WTC11 (cell line): ENCODE results near the gene MDK. TPM values are rescaled to one million over a fixed set of nuclear protein-coding genes. Genes with fewer than 3 reads are reported as not detected.

ENCODE experiments used
- ATAC-seq: fragments of 200-7000 bp; cut with Tn5 transposase; 2 replicates; pipeline ENCODE4 v1.10.0; 2021; ENCODE audit warnings: mild to moderate bottlenecking, moderate library complexity
- CTCF ChIA-PET: fragments of 300-600 bp; sonication (Branson Sonifier 250); formaldehyde crosslinking; loops from one replicate; lab custom pipeline; 2021; ENCODE audit warnings: antibody characterized with exemption; lab: Charles Lee
- POLR2A ChIA-PET: fragments of 350-600 bp; sonication (Branson Sonifier 250); formaldehyde crosslinking; loops from one replicate; lab custom pipeline; 2021; ENCODE audit warnings: antibody characterized with exemption; lab: Charles Lee
- DNase-seq: peaks from one replicate; pipeline ENCODE4 v3.0.0; 2021; ENCODE audit warnings: low spot score
- H3K27ac Mint-ChIP-seq: 2 replicates; pipeline ENCODE4 v1.8.0; 2021; ENCODE audit warnings: mixed read lengths
- H3K27me3 Mint-ChIP-seq: 2 replicates; pipeline ENCODE4 v1.8.0; 2021; ENCODE audit warnings: low read depth, mild to moderate bottlenecking, moderate library complexity, mixed read lengths
- H3K36me3 Mint-ChIP-seq: 2 replicates; pipeline ENCODE4 v1.8.0; 2021; ENCODE audit warnings: mixed read lengths
- H3K4me1 Mint-ChIP-seq: 2 replicates; pipeline ENCODE4 v1.8.0; 2022; ENCODE audit warnings: mixed read lengths
- H3K4me3 Mint-ChIP-seq: 2 replicates; pipeline ENCODE4 v1.8.0; 2021; ENCODE audit warnings: mild to moderate bottlenecking, moderate library complexity, mixed read lengths
- H3K9me3 Mint-ChIP-seq: 2 replicates; pipeline ENCODE4 v1.8.0; 2021; ENCODE audit warnings: mixed read lengths
- IRF2 ChIP-seq: sonication (generic); formaldehyde crosslinking; IDR thresholded peaks from 2 replicates; pipeline ENCODE4 v1.8.0; 2022; ENCODE audit warnings: low read depth, missing genetic modification reagents, borderline replicate concordance
- OVOL2 ChIP-seq: fragments of 250-450 bp; sonication (Bioruptor Pico); IDR thresholded peaks from 2 replicates; pipeline ENCODE4 v1.9.0; 2021; ENCODE audit warnings: mild to moderate bottlenecking, borderline replicate concordance
- PRRX2 ChIP-seq: fragments of 250-450 bp; sonication (Bioruptor Pico); IDR thresholded peaks from 2 replicates; pipeline ENCODE4 v1.8.0; 2021; ENCODE audit warnings: mild to moderate bottlenecking
- RORB ChIP-seq: fragments of 250-450 bp; sonication (Bioruptor Pico); IDR thresholded peaks from 2 replicates; pipeline ENCODE4 v1.9.0; 2021; ENCODE audit warnings: mild to moderate bottlenecking
- ZNF138 ChIP-seq: sonication (generic); formaldehyde crosslinking; conservative IDR thresholded peaks from 2 replicates; pipeline ENCODE4 v1.8.1; 2022; ENCODE audit warnings: mild to moderate bottlenecking, moderate library complexity, missing genetic modification reagents
- ZNF423 ChIP-seq: fragments of 250-450 bp; sonication (Bioruptor Pico); IDR thresholded peaks from 2 replicates; pipeline ENCODE4 v2.1.2; 2022; ENCODE audit warnings: mild to moderate bottlenecking, moderate library complexity
- total RNA-seq: library from RNA; stranded (reverse); gene quantifications from 3 replicates; pipeline ENCODE4 v1.2.3, GENCODE V29; 2021
- TF ChIP-seq, protein P1 (sequence below): sonication (generic); formaldehyde crosslinking; IDR thresholded peaks from 2 replicates; pipeline ENCODE4 v1.8.1; 2022; ENCODE audit warnings: low read depth, missing genetic modification reagents, borderline replicate concordance
- TF ChIP-seq, protein P2 (sequence below): sonication (generic); formaldehyde crosslinking; IDR thresholded peaks from 2 replicates; pipeline ENCODE4 v1.8.0; 2023; ENCODE audit warnings: missing genetic modification reagents, mild to moderate bottlenecking, borderline replicate concordance
- TF ChIP-seq, protein P3 (sequence below): sonication (generic); formaldehyde crosslinking; IDR thresholded peaks from 2 replicates; pipeline ENCODE4 v1.8.0; 2022; ENCODE audit warnings: mild to moderate bottlenecking, missing genetic modification reagents
- TF ChIP-seq, protein P4 (sequence below): sonication (generic); formaldehyde crosslinking; IDR thresholded peaks from 2 replicates; pipeline ENCODE4 v1.8.0; 2022; ENCODE audit warnings: missing genetic modification reagents

MDK gene
- total RNA-seq, 1 experiment from 2014 or later = 560 TPM

DNA sequence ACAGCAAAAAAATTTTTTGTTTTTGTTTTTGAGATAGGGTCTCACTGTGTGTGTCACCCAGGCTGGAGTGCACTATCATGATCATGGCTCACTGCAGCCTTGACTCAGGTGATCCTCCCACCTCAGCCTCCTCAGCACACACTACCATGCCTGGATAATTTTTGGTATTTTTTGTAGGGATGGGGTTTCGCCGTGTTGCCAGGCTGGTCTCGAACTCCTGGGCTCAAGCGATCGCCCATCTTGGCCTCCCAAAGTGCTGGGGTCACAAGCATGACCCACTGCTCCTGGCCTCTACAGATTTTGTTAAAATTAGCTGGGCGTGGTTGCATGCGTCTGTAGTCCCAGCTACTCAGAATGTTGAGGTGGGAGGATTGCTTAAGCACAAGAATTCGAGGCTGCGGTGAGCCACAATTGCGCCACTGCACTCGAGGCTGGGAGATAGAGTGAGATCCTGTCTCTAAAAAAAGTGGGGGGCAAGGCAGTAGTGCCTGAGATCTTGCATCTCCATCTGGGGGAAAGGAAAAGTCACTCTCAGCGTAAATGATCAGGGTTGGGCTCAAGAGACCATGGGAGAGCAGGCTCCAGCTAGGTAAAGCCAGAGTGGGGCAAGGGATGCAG is 44.8 kb upstream of the MDK start:
- Mint-ChIP-seq H3K4me3 (no peak overlapping the region), H3K27ac (peak overlapping the region; percentile 84), H3K27me3 (peaks cover 27% of the 10 kb centered on the region), H3K9me3 (no peaks in the 10 kb centered on the region), H3K4me1 (peaks cover 82% of the 10 kb centered on the region), H3K36me3 (no peaks in the 10 kb centered on the region)
- no peak for TF ChIP-seq RORB (CRISPR knock-in tag)
- no peak for TF ChIP-seq ZNF138
- TF ChIP-seq, protein P1, sequence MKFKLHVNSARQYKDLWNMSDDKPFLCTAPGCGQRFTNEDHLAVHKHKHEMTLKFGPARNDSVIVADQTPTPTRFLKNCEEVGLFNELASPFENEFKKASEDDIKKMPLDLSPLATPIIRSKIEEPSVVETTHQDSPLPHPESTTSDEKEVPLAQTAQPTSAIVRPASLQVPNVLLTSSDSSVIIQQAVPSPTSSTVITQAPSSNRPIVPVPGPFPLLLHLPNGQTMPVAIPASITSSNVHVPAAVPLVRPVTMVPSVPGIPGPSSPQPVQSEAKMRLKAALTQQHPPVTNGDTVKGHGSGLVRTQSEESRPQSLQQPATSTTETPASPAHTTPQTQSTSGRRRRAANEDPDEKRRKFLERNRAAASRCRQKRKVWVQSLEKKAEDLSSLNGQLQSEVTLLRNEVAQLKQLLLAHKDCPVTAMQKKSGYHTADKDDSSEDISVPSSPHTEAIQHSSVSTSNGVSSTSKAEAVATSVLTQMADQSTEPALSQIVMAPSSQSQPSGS (CRISPR knock-in tag) = no peak
- DNase-seq (no peak), ATAC-seq (no peak)
- POLR2A ChIA-PET = interaction anchor here (0.7 kb wide), 1 partner anchor 21 kb away, joined by 4 read pairs; no protein-coding TSS in a partner anchor
- CTCF ChIA-PET = interaction anchor here (0.8 to 1.8 kb wide), 4 partner anchors 8 to 15 kb away, joined by 3 to 13 read pairs (median 6); partner anchors contain the start of gene DGKZ

DNA sequence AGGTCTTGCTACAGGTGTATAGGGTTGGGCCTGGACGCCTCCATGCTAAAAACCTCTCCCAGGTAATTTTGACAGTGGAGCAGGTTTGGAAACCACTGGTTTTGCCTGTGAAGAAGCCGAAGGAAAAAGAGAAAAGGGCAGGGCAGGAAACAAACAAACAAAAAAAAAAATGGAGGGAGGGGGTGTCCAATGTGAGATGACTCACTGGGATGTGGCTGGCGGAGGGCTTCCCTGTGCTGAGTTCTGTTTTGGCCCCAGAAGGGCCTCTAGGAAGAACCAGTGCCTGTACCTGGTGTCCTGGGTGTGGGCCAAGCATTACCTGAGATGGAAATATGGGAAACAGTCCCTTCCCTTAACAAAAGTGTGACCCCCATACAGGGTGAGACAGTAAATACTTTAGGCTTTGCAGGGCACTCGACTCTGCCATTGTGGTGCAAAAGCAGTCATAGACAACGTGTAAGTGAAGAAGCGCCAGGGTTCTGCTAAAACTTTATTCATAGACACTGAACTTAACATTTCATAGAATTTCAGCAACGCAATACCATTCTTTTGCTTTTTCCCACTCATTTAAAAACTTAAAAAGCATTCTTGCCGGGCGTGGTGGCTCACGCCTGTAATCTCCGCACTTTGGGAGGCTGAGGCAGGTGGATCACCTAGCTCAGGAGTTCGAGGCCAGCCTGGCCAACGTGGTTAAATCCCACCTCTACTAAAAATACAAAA is 43.7 kb upstream of the MDK start:
- H3K27me3 Mint-ChIP-seq = peaks cover 18% of the 10 kb centered on the region
- no peak for TF ChIP-seq ZNF423 (CRISPR knock-in tag)
- no peak for TF ChIP-seq IRF2 (CRISPR knock-in tag)
- TF ChIP-seq, protein P2, sequence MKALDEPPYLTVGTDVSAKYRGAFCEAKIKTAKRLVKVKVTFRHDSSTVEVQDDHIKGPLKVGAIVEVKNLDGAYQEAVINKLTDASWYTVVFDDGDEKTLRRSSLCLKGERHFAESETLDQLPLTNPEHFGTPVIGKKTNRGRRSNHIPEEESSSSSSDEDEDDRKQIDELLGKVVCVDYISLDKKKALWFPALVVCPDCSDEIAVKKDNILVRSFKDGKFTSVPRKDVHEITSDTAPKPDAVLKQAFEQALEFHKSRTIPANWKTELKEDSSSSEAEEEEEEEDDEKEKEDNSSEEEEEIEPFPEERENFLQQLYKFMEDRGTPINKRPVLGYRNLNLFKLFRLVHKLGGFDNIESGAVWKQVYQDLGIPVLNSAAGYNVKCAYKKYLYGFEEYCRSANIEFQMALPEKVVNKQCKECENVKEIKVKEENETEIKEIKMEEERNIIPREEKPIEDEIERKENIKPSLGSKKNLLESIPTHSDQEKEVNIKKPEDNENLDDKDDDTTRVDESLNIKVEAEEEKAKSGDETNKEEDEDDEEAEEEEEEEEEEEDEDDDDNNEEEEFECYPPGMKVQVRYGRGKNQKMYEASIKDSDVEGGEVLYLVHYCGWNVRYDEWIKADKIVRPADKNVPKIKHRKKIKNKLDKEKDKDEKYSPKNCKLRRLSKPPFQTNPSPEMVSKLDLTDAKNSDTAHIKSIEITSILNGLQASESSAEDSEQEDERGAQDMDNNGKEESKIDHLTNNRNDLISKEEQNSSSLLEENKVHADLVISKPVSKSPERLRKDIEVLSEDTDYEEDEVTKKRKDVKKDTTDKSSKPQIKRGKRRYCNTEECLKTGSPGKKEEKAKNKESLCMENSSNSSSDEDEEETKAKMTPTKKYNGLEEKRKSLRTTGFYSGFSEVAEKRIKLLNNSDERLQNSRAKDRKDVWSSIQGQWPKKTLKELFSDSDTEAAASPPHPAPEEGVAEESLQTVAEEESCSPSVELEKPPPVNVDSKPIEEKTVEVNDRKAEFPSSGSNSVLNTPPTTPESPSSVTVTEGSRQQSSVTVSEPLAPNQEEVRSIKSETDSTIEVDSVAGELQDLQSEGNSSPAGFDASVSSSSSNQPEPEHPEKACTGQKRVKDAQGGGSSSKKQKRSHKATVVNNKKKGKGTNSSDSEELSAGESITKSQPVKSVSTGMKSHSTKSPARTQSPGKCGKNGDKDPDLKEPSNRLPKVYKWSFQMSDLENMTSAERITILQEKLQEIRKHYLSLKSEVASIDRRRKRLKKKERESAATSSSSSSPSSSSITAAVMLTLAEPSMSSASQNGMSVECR (CRISPR knock-in tag) = no peak
- TF ChIP-seq, protein P3, sequence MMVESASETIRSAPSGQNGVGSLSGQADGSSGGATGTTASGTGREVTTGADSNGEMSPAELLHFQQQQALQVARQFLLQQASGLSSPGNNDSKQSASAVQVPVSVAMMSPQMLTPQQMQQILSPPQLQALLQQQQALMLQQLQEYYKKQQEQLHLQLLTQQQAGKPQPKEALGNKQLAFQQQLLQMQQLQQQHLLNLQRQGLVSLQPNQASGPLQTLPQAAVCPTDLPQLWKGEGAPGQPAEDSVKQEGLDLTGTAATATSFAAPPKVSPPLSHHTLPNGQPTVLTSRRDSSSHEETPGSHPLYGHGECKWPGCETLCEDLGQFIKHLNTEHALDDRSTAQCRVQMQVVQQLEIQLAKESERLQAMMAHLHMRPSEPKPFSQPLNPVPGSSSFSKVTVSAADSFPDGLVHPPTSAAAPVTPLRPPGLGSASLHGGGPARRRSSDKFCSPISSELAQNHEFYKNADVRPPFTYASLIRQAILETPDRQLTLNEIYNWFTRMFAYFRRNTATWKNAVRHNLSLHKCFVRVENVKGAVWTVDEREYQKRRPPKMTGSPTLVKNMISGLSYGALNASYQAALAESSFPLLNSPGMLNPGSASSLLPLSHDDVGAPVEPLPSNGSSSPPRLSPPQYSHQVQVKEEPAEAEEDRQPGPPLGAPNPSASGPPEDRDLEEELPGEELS = no peak
- TF ChIP-seq PRRX2 (CRISPR knock-in tag) = no peak
- TF ChIP-seq, protein P4, sequence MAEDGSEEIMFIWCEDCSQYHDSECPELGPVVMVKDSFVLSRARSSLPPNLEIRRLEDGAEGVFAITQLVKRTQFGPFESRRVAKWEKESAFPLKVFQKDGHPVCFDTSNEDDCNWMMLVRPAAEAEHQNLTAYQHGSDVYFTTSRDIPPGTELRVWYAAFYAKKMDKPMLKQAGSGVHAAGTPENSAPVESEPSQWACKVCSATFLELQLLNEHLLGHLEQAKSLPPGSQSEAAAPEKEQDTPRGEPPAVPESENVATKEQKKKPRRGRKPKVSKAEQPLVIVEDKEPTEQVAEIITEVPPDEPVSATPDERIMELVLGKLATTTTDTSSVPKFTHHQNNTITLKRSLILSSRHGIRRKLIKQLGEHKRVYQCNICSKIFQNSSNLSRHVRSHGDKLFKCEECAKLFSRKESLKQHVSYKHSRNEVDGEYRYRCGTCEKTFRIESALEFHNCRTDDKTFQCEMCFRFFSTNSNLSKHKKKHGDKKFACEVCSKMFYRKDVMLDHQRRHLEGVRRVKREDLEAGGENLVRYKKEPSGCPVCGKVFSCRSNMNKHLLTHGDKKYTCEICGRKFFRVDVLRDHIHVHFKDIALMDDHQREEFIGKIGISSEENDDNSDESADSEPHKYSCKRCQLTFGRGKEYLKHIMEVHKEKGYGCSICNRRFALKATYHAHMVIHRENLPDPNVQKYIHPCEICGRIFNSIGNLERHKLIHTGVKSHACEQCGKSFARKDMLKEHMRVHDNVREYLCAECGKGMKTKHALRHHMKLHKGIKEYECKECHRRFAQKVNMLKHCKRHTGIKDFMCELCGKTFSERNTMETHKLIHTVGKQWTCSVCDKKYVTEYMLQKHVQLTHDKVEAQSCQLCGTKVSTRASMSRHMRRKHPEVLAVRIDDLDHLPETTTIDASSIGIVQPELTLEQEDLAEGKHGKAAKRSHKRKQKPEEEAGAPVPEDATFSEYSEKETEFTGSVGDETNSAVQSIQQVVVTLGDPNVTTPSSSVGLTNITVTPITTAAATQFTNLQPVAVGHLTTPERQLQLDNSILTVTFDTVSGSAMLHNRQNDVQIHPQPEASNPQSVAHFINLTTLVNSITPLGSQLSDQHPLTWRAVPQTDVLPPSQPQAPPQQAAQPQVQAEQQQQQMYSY (CRISPR knock-in tag) = no peak
- TF ChIP-seq OVOL2 = no peak
- TF ChIP-seq, all 79 proteins: peak for 0
- DNase-seq (no peak), ATAC-seq (no peak)
- CTCF ChIA-PET = interaction anchor here (1.3 to 5.6 kb wide), 6 partner anchors 9 to 54 kb away, joined by 3 to 62 read pairs (median 11); partner anchors contain the start of genes CHRM4 and DGKZ
- H3K4me3 Mint-ChIP-seq = peak overlapping the region; percentile 30; the same call in 1 of the 2 replicates
- no peaks in the 10 kb centered on the region for H3K9me3 Mint-ChIP-seq
- peak overlapping the region; percentile 94 for H3K27ac Mint-ChIP-seq
- H3K4me1 Mint-ChIP-seq = peaks cover 90% of the 10 kb centered on the region
- H3K36me3 Mint-ChIP-seq = no peaks in the 10 kb centered on the region
- POLR2A ChIA-PET = interaction anchor here (0.7 to 0.9 kb wide), 2 partner anchors 22 to 41 kb away, joined by 3 to 4 read pairs; no protein-coding TSS in a partner anchor
